Panc1 (cell line): ENCODE measurements around the gene UPP1. TPM values are rescaled to one million over a fixed set of nuclear protein-coding genes. Genes with fewer than 3 reads are reported as not detected.
A peak's percentile ranks its signal among the peaks of the same experiment; 100 is the strongest.

Source experiments
- ATAC-seq: fragments of 200-7000 bp; cut with Tn5 transposase; 2 replicates; pipeline ENCODE4 v1.9.1; 2020; ENCODE audit warnings: mild to moderate bottlenecking, moderate library complexity
- BruUV-seq: library from RNA; stranded (reverse); fragments of 400-500 nt; replicated peaks from 2 replicates; lab custom pipeline; 2021; lab: Mats Ljungman, UMichigan
- CTCF ChIA-PET: fragments of 300-600 bp; sonication (Branson Sonifier 250); formaldehyde crosslinking; loops from one replicate; lab custom pipeline; 2022; ENCODE audit warnings: antibody characterized with exemption; lab: Charles Lee
- POLR2A ChIA-PET: fragments of 300-600 bp; sonication (Branson Sonifier 250); formaldehyde crosslinking; loops from one replicate; lab custom pipeline; 2022; ENCODE audit warnings: antibody characterized with exemption; lab: Charles Lee
- DNase-seq: peaks from one replicate; pipeline ENCODE4 v3.0.0-alpha.2; 2010; ENCODE audit warnings: low read depth, low spot score
- H3K27ac ChIP-seq: 2 replicates; pipeline ENCODE4 v1.5.1; 2011; ENCODE audit warnings: mild to moderate bottlenecking, low read length, inconsistent platforms
- H3K27me3 ChIP-seq: fragments of 200-500 bp; sonication (Bioruptor generic); 2 replicates; pipeline ENCODE4 v1.6.0; 2014; ENCODE audit warnings: low read length, inconsistent platforms; ENCODE audit not compliant: control insufficient read depth, insufficient read depth
- H3K36me3 ChIP-seq: fragments of 200-500 bp; sonication (Bioruptor generic); 2 replicates; pipeline ENCODE4 v1.5.1; 2014; ENCODE audit warnings: inconsistent platforms, mild to moderate bottlenecking, low read length, moderate library complexity; ENCODE audit not compliant: control insufficient read depth, insufficient read depth
- H3K4me1 ChIP-seq: 2 replicates; pipeline ENCODE4 v1.5.1; 2011; ENCODE audit warnings: inconsistent platforms, mild to moderate bottlenecking, low read length, moderate library complexity; ENCODE audit not compliant: control insufficient read depth, insufficient read depth
- H3K4me3 ChIP-seq, 2 experiments: 2 replicates each; pipeline ENCODE4 v1.5.1; 2011 to 2012; ENCODE audit warnings: low read depth in 2 of 2, low read length in 2 of 2, mild to moderate bottlenecking in 2 of 2, inconsistent platforms in 1 of 2, moderate library complexity in 1 of 2
- H3K9me3 ChIP-seq: fragments of 200-500 bp; sonication (Bioruptor generic); 2 replicates; pipeline ENCODE4 v1.5.1; 2014; ENCODE audit warnings: low read depth, mild to moderate bottlenecking, inconsistent platforms, low read length, moderate library complexity; ENCODE audit not compliant: control insufficient read depth, insufficient read depth
- CTCF ChIP-seq: fragments of 450-650 bp; IDR thresholded peaks from 2 replicates; pipeline ENCODE4 v1.5.1; 2017; ENCODE audit warnings: mild to moderate bottlenecking
- POLR2AphosphoS5 ChIP-seq: IDR thresholded peaks from 2 replicates; pipeline ENCODE4 v1.6.1; 2012; ENCODE audit warnings: mild to moderate bottlenecking, low read depth, low read length, moderate library complexity
- REST ChIP-seq, 2 experiments: IDR thresholded peaks; 2 replicates each; pipeline ENCODE4 v1.6.1; 2011 to 2012; ENCODE audit warnings: low read depth in 2 of 2, control low read depth in 1 of 2, low read length in 1 of 2, mild to moderate bottlenecking in 1 of 2, moderate library complexity in 1 of 2; ENCODE audit not compliant: insufficient read depth in 1 of 2
- SIN3A ChIP-seq: IDR thresholded peaks from 2 replicates; pipeline ENCODE4 v1.6.1; 2012; ENCODE audit warnings: low read depth, mild to moderate bottlenecking, low read length, moderate library complexity, borderline replicate concordance; ENCODE audit not compliant: insufficient read depth
- TCF7L2 ChIP-seq: IDR thresholded peaks from 2 replicates; pipeline ENCODE4 v1.6.1; 2011; ENCODE audit warnings: mild to moderate bottlenecking, low read depth, low read length, inconsistent platforms
- in situ Hi-C: cut with HindIII; loops from 2 replicates; pipeline ENCODE4 v1.10.0; 2016; ENCODE audit warnings: low sequenced_read_pairs, low pct_unique_long_range_greater_than_20kb
- intact Hi-C: fragments of 100-400 bp; cut with micrococcal nuclease; formaldehyde crosslinking; loops from one replicate; pipeline ENCODE4 v1.10.0; 2022; ENCODE audit not compliant: unreplicated experiment
- total RNA-seq: library from RNA; stranded (reverse); gene quantifications from one replicate; pipeline ENCODE4 v1.2.1, GENCODE V29; 2021; ENCODE audit not compliant: unreplicated experiment

UPP1 gene
- total RNA-seq, 1 experiment from 2014 or later, result 331 TPM

GRCh38 chr7:48042636-48043035 lies 46.4 kb upstream of the UPP1 start:
- Histone ChIP-seq H3K9me3 (no peaks in the 10 kb centered on the region), H3K27me3 (no peaks in the 10 kb centered on the region), H3K36me3 (no peaks in the 10 kb centered on the region), H3K27ac (no peak overlapping the region), H3K4me1 (no peaks in the 10 kb centered on the region), H3K4me3 (no peak overlapping the region)
- BruUV-seq, result no TSS peak
- POLR2A ChIA-PET, result no interaction called here
- CTCF ChIA-PET, result no interaction called here
- no peak for DNase-seq
- in situ Hi-C loops (no loop called here), intact Hi-C loops (no loop called here)
- ATAC-seq, result 0 out of 2 replicates have a peak, but pooled peaks have one; percentile 9
- no peak for TF ChIP-seq POLR2AphosphoS5
- TF ChIP-seq TCF7L2, result no peak
- TF ChIP-seq REST (IDR thresholded peaks at IDR 0.05; ENCODE audit: insufficient read depth in 1 of 2, low read depth in 2 of 2, low read length in 1 of 2), result no peak
- no peak for TF ChIP-seq CTCF
- no peak for TF ChIP-seq SIN3A

- BruUV-seq, result no TSS peak
- H3K36me3 ChIP-seq, result no peaks in the 10 kb centered on the region
- TF ChIP-seq SIN3A (no peak), TCF7L2 (no peak), CTCF (no peak), REST (IDR thresholded peaks at IDR 0.05; ENCODE audit: insufficient read depth in 1 of 2, low read depth in 2 of 2, low read length in 1 of 2) (no peak), POLR2AphosphoS5 (no peak)
- intact Hi-C loops, result no loop called here
- H3K4me3 ChIP-seq, result no peak overlapping the region
- in situ Hi-C loops, result no loop called here
- CTCF ChIA-PET, result no interaction called here
- H3K4me1 ChIP-seq, result no peaks in the 10 kb centered on the region
- POLR2A ChIA-PET, result interaction anchor here (0.6 kb wide), 1 partner anchor 41 kb away, joined by 3 read pairs; no protein-coding TSS in a partner anchor
- H3K27ac ChIP-seq, result no peak overlapping the region
- no peaks in the 10 kb centered on the region for H3K27me3 ChIP-seq
- ATAC-seq (no peak), DNase-seq (no peak)
- H3K9me3 ChIP-seq, result no peaks in the 10 kb centered on the region
Observed at GRCh38 chr7:48045195-48045765, 43.8 kb upstream of the UPP1 start.
